Activated CD8-positive, alpha-beta T cell treated with anti-CD3 and anti-CD28 coated beads, Interleukin-2, amount 10 ng/mL, durations not matched to agents 7 days and 5 days (primary cell): Measurements from ENCODE around the gene CHST8. TPM values are rescaled to one million over a fixed set of nuclear protein-coding genes. Genes with fewer than 3 reads are reported as not detected.

Source experiments
- ATAC-seq: fragments of 150-1000 bp; cut with Tn5 transposase; one replicate; pipeline ENCODE4 v1.10.0; 2021; ENCODE audit warnings: moderate library complexity
- CTCF ChIA-PET: fragments of 350-600 bp; sonication (Branson Sonifier 250); formaldehyde crosslinking; loops from one replicate; lab custom pipeline; 2021; ENCODE audit warnings: antibody characterized with exemption; lab: Charles Lee
- POLR2A ChIA-PET: fragments of 350-600 bp; sonication (Branson Sonifier 250); formaldehyde crosslinking; loops from one replicate; lab custom pipeline; 2021; ENCODE audit warnings: antibody characterized with exemption; lab: Charles Lee
- DNase-seq: peaks from one replicate; pipeline ENCODE4 v3.0.0-alpha.2; 2020
- H3K27ac Mint-ChIP-seq: one replicate; pipeline ENCODE4 v1.8.0; 2021; ENCODE audit warnings: mild to moderate bottlenecking, mixed read lengths
- H3K27me3 Mint-ChIP-seq: one replicate; pipeline ENCODE4 v1.8.0; 2021; ENCODE audit warnings: low read depth, mixed read lengths
- H3K36me3 Mint-ChIP-seq: one replicate; pipeline ENCODE4 v1.8.0; 2021; ENCODE audit warnings: low read depth, mixed read lengths
- H3K4me1 Mint-ChIP-seq: one replicate; pipeline ENCODE4 v1.8.0; 2021; ENCODE audit warnings: low read depth, mixed read lengths
- H3K4me3 Mint-ChIP-seq: one replicate; pipeline ENCODE4 v1.8.0; 2021; ENCODE audit warnings: mild to moderate bottlenecking, mixed read lengths
- H3K9me3 Mint-ChIP-seq: one replicate; pipeline ENCODE4 v1.8.0; 2022; ENCODE audit warnings: mixed read lengths; ENCODE audit not compliant: insufficient read depth
- total RNA-seq, 2 experiments: library from RNA; stranded (reverse); gene quantifications; one replicate each; pipeline ENCODE4 v1.2.3, GENCODE V29; 2021

CHST8 gene
- total RNA-seq, 2 experiments from 2014 or later, result not detected

DNA sequence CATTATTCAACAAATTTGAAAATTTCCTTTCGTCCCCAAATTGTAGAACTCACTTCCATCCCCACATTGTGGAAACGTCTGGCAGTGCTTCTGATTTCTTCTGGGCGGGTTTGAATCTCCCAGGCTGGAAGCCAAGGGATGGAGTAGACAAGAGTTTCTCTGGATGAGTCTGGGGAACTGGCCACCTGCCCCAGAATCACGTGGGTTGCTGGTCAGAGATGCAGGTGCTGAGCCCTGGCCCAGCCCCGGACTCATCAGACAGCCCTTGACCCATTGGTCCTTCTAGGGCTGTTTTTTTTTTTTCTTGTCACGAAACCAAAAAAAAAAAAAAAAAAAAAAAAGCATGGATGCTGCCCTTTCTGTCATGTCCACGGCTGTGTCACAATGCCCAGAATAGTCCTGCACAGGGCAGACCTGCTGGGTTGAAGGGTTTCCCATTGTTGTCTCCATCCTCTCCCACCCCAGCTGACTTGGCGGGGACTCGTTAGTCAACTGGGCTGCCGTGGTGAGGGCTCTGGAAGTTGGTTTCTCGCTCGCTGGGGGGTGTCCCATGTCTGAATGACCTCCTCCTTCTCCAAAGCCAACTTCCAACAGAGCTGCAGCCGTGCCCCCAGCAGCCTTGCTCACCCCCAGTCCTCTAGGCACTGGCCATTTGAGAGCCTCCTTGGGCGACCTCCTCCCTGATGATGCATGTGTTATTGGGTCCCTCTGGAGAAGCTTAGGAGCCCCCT is 12.8 kb downstream of the CHST8 start:
- Mint-ChIP-seq H3K4me3 (no peak overlapping the region), H3K9me3 (no peaks in the 10 kb centered on the region), H3K36me3 (no peaks in the 10 kb centered on the region), H3K27ac (no peak overlapping the region), H3K4me1 (no peaks in the 10 kb centered on the region), H3K27me3 (peaks cover 6% of the 10 kb centered on the region)
- no peak for ATAC-seq
- CTCF ChIA-PET, result no interaction called here
- POLR2A ChIA-PET, result no interaction called here
- no peak for DNase-seq

DNA sequence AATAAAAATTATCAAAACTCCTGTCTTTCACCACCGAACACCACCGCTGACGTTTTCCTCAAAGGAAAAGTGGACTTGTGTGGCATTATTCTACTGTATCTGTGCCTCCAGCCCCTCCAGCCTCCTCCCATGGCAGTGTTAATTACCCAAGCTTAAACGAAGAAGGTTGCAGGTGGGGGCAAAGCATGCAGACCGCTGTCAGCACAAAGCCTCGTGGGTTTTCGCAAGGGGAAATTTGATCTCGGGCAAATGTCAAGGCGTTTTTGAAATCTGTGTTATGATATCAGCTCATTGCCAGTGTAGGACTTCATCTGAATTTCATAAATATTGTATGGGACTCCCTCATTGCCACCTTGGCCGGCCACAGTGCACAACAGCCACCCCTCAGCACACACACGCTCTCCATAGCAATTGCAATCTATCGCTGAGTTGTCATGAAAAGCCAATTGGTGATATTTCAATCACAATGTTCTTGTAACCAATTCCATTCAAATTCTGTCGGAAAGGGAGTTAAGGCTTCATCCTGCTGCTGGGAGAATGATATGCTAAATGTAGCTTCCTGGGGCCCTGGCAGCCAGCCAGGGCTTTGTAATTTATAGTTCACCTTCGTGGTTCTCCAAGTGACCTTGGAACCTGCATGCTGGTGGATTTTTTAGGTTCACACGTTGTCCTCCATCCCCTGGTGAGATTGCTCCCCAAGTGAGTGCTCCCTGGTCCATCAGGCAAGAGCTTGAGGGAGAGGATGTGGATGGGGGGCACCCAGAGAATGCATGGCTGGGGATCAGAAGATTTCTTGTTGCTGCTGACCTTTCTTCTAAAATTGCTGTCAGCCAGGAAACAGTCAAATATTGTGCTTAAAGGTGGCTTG is 16.6 kb downstream of the CHST8 start:
- H3K27me3 Mint-ChIP-seq, result peaks cover 6% of the 10 kb centered on the region
- no peak overlapping the region for H3K27ac Mint-ChIP-seq
- ATAC-seq (no peak), DNase-seq (no peak)
- H3K36me3 Mint-ChIP-seq, result no peaks in the 10 kb centered on the region
- H3K4me3 Mint-ChIP-seq, result no peak overlapping the region
- ChIA-PET CTCF (no interaction called here), POLR2A (no interaction called here)
- no peaks in the 10 kb centered on the region for H3K4me1 Mint-ChIP-seq
- H3K9me3 Mint-ChIP-seq, result no peaks in the 10 kb centered on the region

DNA sequence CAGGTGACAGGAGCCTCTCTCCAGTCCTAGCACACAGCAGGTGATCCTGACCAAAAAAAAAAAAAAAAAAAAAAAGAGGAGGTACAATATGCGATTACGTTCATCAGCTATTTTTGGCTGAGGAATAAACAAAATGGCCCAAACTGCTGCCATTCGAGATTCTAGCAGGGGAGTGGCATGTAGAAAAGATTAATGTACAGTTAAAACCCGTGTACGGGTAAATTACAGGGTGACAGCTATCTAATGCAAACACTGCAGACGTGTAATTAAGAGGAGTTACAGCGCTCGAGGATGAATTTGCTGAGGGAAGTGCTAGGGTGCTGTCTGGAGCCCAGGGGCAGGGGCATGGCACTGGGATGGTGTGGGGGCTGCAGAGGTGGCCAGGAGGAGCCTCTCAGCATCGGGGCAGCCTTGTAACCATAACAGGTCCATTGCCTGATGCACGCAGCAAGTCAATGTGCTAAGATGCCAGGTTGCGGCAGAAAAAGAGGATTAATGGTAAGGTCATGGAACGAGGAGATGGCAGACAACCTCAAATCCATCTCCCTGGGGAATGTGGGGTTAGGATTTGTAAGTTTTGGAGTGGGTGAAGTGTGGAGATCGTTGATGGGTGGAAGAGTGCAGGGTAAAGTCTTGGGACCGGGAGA is 17.4 kb downstream of the CHST8 start:
- no peak for ATAC-seq
- CTCF ChIA-PET, result no interaction called here

DNA sequence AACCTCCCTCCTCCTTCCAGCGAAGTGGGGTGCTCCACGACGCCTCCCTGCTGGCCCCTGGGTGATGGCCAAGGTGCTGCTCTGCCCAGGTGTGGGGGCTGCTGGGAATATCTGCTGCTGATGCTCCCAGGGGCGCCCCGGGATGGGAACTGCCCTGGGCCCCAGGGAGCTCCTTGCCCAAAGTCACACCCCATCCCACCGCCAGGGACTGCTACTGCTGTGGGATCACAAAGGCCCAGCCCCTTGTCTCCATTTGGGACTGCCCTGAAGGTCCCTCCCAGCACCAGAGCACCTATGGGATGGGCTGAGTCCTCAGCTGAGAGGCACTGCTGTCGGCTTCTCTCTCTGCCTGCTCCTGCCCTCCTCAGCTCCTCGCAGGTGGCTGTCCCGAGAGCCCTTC is 19.0 kb downstream of the CHST8 start:
- Mint-ChIP-seq H3K4me1 (no peaks in the 10 kb centered on the region), H3K27ac (no peak overlapping the region), H3K9me3 (no peaks in the 10 kb centered on the region), H3K36me3 (no peaks in the 10 kb centered on the region), H3K4me3 (no peak overlapping the region), H3K27me3 (peaks cover 4% of the 10 kb centered on the region)
- POLR2A ChIA-PET, result no interaction called here
- CTCF ChIA-PET, result no interaction called here
- ATAC-seq (no peak), DNase-seq (no peak)

More for the DNA sequence above, 17.4 kb downstream of the CHST8 start:
- Mint-ChIP-seq H3K9me3 (no peaks in the 10 kb centered on the region), H3K36me3 (no peaks in the 10 kb centered on the region), H3K4me1 (no peaks in the 10 kb centered on the region), H3K4me3 (no peak overlapping the region), H3K27me3 (peaks cover 6% of the 10 kb centered on the region), H3K27ac (no peak overlapping the region)
- POLR2A ChIA-PET, result no interaction called here
- DNase-seq, result no peak

DNA sequence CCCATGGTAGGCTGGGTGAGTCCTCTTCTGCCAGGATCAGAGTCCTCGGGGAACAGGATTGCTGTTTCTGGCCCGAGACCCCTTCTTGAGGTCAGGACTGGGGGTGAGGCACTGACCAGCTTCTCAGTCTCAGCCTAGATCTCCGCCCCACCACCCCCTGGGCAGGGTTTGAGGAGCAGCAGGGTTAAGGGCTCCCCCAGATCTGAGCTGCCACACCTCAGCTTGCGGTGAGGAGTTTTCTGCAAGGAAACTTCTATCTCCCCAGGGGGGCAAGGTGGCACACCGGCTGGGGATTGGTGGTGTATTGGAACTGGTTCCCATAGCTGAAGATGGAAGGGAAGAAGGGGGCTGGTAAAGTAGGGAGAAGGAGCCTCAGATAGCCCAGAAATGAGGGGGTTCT is 19.5 kb downstream of the CHST8 start:
- Mint-ChIP-seq H3K27me3 (peaks cover 4% of the 10 kb centered on the region), H3K36me3 (no peaks in the 10 kb centered on the region), H3K9me3 (no peaks in the 10 kb centered on the region), H3K4me3 (no peak overlapping the region), H3K4me1 (no peaks in the 10 kb centered on the region), H3K27ac (no peak overlapping the region)
- ChIA-PET POLR2A (no interaction called here), CTCF (no interaction called here)
- DNase-seq (no peak), ATAC-seq (no peak)

DNA sequence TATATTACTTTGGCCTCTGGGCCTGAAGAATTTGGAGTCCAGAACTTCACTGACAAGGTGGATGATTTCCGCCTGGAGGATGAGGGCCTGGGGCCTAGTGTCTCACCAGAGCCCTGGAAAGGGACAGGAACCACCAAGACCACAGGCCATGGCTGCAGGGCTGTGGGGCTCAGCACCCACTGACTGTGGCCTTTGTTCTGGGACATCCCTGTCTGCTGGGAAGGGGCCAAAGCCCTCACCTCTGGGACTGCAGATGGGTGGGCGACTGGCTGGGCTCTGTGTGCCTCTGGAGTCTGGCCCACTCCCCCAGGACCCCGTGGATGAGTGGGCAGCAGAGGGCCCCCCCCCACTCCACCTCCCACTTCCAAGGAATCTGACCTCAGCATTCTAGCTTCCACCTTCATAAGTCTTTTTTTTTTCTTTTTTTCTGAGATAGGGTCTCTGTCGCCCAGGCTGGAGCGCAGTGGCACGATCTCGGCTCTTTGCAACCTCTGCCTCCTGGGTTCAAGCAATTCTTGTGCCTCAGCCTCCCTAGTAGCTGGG is 20.3 kb downstream of the CHST8 start:
- Mint-ChIP-seq H3K27ac (no peak overlapping the region), H3K36me3 (no peaks in the 10 kb centered on the region), H3K27me3 (peaks cover 4% of the 10 kb centered on the region), H3K4me1 (no peaks in the 10 kb centered on the region), H3K9me3 (no peaks in the 10 kb centered on the region), H3K4me3 (no peak overlapping the region)
- ATAC-seq (no peak), DNase-seq (no peak)
- CTCF ChIA-PET, result no interaction called here
- POLR2A ChIA-PET, result no interaction called here

DNA sequence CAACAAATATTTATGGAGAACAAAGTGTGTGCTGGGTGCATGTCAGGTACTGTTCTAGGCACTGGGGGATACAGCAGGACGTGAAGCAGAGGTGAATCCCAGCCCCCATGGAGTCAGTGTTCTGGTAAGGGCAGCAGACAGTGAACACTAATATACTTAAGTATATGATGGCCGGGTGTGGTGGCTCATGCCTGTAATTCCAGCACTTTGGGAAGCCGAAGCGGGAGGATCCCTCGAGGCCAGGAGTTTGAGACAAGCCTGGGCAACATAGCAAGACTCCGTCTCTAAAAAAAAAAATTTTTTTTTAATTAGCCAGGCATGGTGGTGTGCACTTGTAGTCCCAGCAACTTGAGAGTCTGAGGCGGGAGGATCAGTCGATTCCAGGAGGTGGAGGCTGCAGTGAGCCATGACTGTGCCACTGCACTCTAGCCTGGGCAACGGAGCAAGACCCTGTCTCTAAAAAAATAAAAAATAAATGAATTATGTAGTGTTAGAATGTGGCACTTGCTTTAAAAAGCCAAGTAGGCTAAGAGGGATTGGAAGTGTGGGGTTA is 22.6 kb downstream of the CHST8 start:
- Mint-ChIP-seq H3K27me3 (peaks cover 2% of the 10 kb centered on the region), H3K27ac (no peak overlapping the region), H3K36me3 (no peaks in the 10 kb centered on the region), H3K9me3 (no peaks in the 10 kb centered on the region), H3K4me1 (no peaks in the 10 kb centered on the region), H3K4me3 (no peak overlapping the region)
- DNase-seq (no peak), ATAC-seq (no peak)
- POLR2A ChIA-PET, result no interaction called here
- CTCF ChIA-PET, result no interaction called here

DNA sequence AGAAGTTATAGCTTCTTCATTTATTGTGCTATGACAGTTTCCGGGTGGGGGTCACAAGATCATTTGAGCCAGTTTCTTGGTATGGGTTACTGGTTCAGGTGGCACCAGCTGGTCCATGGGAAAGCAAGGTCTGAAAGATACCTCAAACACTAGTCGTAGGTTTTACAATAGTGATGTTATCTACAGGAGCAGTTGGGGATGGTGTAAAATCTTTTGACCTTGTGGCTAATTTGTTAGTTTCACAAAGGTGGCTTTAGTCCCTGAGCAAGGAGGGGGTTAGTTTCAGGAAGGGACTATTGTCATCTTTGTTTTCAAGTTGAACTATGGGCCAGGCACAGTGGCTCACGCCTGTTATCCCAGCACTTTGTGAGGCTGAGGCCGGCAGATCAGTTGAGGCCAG is 24.6 kb downstream of the CHST8 start:
- POLR2A ChIA-PET, result no interaction called here
- DNase-seq (no peak), ATAC-seq (no peak)
- peaks cover 2% of the 10 kb centered on the region for H3K27me3 Mint-ChIP-seq
- CTCF ChIA-PET, result interaction anchor here (1.1 kb wide), 1 partner anchor 216 kb away, joined by 3 read pairs; no protein-coding TSS in a partner anchor
- no peaks in the 10 kb centered on the region for H3K4me1 Mint-ChIP-seq
- H3K4me3 Mint-ChIP-seq, result no peak overlapping the region
- no peaks in the 10 kb centered on the region for H3K36me3 Mint-ChIP-seq
- H3K27ac Mint-ChIP-seq, result no peak overlapping the region
- H3K9me3 Mint-ChIP-seq, result no peaks in the 10 kb centered on the region

DNA sequence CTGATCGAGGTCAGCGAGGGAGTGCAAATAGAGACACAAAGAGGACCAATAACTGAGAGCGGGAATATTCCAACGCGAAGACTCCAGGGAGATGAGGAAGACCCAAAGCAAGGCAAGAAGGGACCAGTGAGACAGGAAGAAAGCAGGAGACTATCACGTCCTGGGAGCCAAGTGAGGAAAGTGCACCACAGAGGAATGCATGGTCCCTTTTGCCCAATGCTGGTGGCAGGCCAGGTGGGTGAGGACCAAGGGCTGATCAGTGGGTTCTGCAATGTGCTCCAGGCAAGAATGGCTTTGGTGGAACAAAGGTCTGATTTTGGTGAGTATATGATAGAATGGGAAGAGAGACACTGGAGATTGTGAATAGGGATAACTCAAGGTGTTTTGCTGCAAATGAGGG is 25.4 kb downstream of the CHST8 start:
- ATAC-seq, result no peak
- no peak overlapping the region for H3K4me3 Mint-ChIP-seq
- no peaks in the 10 kb centered on the region for H3K36me3 Mint-ChIP-seq
- ChIA-PET POLR2A (no interaction called here), CTCF (no interaction called here)
- H3K4me1 Mint-ChIP-seq, result no peaks in the 10 kb centered on the region
- peaks cover 4% of the 10 kb centered on the region for H3K27me3 Mint-ChIP-seq
- no peaks in the 10 kb centered on the region for H3K9me3 Mint-ChIP-seq
- no peak overlapping the region for H3K27ac Mint-ChIP-seq
- no peak for DNase-seq

DNA sequence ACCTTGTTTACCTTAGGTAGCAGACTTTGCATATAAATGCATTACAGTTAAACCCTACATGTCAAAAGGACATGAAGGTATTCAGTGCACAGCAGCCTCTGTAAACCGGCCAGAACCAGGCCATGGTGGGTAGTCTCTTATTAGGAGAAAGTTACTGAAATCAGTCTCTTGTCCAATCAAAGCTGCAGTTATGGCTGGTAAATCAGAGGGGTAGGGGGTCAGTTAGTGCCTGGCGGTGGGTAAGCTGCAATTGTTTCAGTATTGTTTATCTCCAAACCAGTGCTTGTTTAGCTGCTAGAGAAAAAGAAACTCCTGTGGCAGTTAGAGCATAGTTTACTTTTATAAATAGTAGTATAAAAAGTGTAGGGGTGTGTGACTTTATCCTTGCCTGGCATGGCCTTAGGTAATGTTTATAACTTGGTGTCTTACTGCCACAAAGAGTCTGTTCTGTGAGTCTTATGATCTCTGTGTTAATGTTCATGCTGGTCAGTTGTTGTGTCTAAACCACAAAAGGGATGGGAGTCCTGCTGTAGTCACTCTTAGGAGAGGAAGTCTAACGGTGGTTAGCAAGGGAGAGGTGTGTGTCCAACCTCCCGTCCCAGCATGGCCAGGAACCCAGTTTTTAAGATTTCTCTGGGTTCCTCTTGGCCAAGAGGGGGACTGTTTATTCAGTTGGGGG is 28.0 kb downstream of the CHST8 start:
- no peaks in the 10 kb centered on the region for H3K9me3 Mint-ChIP-seq
- peak overlapping the region; percentile 8 for H3K27ac Mint-ChIP-seq
- no peaks in the 10 kb centered on the region for H3K36me3 Mint-ChIP-seq
- no peak overlapping the region for H3K4me3 Mint-ChIP-seq
- ChIA-PET POLR2A (no interaction called here), CTCF (no interaction called here)
- peaks cover 10% of the 10 kb centered on the region for H3K27me3 Mint-ChIP-seq
- no peak for DNase-seq
- no peak for ATAC-seq
- H3K4me1 Mint-ChIP-seq, result no peaks in the 10 kb centered on the region

DNA sequence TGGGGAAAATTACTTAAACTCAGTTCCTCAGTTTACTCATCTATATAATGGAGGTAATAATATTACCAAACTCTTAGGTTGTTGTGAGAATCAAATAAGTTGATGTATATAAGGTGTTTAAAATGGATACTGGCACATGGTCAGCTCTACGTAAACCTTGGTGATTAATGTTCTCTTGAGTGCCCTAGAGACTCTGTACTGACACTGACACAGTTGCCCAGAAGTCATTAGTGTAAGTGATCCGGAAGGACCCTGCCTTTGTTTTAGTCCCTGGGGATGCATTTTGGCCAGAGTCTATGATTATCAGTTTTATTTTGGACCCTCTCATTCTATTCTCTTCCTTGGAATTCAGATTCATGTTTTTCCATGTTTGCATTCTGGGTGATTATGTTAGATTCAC is 31.9 kb downstream of the CHST8 start:
- ATAC-seq, result no peak
- Mint-ChIP-seq H3K9me3 (no peaks in the 10 kb centered on the region), H3K27ac (no peak overlapping the region), H3K27me3 (peaks cover 19% of the 10 kb centered on the region), H3K4me1 (no peaks in the 10 kb centered on the region), H3K4me3 (no peak overlapping the region), H3K36me3 (no peaks in the 10 kb centered on the region)
- ChIA-PET POLR2A (no interaction called here), CTCF (no interaction called here)
- no peak for DNase-seq
